H1 (cell line): ENCODE results near the gene PTPRCAP. TPM values are rescaled to one million over a fixed set of nuclear protein-coding genes. Genes with fewer than 3 reads are reported as not detected.

Source experiments
- ATF2 ChIP-seq: IDR thresholded peaks from 2 replicates; pipeline ENCODE4 v1.6.1; 2012; ENCODE audit warnings: low read length, inconsistent platforms
- E2F6 ChIP-seq: IDR thresholded peaks from 2 replicates; pipeline ENCODE4 v1.6.1; 2012; ENCODE audit warnings: inconsistent platforms
- GABPA ChIP-seq: IDR thresholded peaks from 2 replicates; pipeline ENCODE4 v1.6.1; 2011; ENCODE audit warnings: mild to moderate bottlenecking, low read length, moderate library complexity, borderline replicate concordance; ENCODE audit not compliant: insufficient read depth
- KDM5A ChIP-seq: fragments of 200-600 bp; IDR thresholded peaks from 2 replicates; pipeline ENCODE4 v1.7.1; 2012; ENCODE audit warnings: mild to moderate bottlenecking, low read length, inconsistent platforms, mixed read lengths
- POLR2AphosphoS5 ChIP-seq: IDR thresholded peaks from 2 replicates; pipeline ENCODE4 v1.6.1; 2011; ENCODE audit warnings: low read depth, low read length
- RFX5 ChIP-seq: IDR thresholded peaks from 2 replicates; pipeline ENCODE4 v1.6.1; 2011; ENCODE audit warnings: low read depth, low read length, improper control_type of control experiment, borderline replicate concordance
- SIN3A ChIP-seq, 2 experiments: IDR thresholded peaks in 1 of 2; conservative IDR thresholded peaks in 1 of 2; 2 replicates each; pipeline ENCODE4 v1.6.1; 2011 to 2012; ENCODE audit warnings: low read length in 2 of 2, improper control_type of control experiment in 1 of 2, low read depth in 1 of 2, mild to moderate bottlenecking in 1 of 2
- USF2 ChIP-seq: IDR thresholded peaks from 2 replicates; pipeline ENCODE4 v1.6.1; 2011; ENCODE audit warnings: low read length, improper control_type of control experiment
- polyA plus RNA-seq, 7 experiments: library from polyadenylated mRNA; depleted of rRNA in 3 of 7; stranded (reverse) in 5 of 7; unstranded in 2 of 7; fragments of >200 nt in 5 of 7; fragments of 200-250 nt in 2 of 7; gene quantifications; 1 replicate in 5 of 7; 2 replicates in 1 of 7; 4 replicates in 1 of 7; pipeline versions ENCODE4 v1.2.1 to v1.2.3, GENCODE V29; 2011 to 2013; ENCODE audit warnings: missing spikeins in 2 of 7, mixed read lengths in 2 of 7
- total RNA-seq: library from RNA; stranded (reverse); fragmentation: NEBNext Ultra II Directional; extraction: Animal tissue kit (Norgen Biotek cat#: 25700); gene quantifications from 2 replicates; pipeline ENCODE4 v1.2.1, GENCODE V29; 2021

The PTPRCAP gene
- total and polyA plus RNA-seq, 2 of the 8 experiments (the other 6 are each of a cell fraction or from before 2014, with no cell fraction given), result 0.78 to 6.7 TPM

- TF ChIP-seq SIN3A (conservative IDR thresholded peaks at IDR 0.05 in 1 of 2, IDR thresholded peaks at IDR 0.05 in 1 of 2; ENCODE audit: low read depth in 1 of 2, low read length in 2 of 2) (no peak), RFX5 (no peak), ATF2 (no peak), POLR2AphosphoS5 (no peak), GABPA (no peak), USF2 (no peak), KDM5A (no peak), E2F6 (no peak)
Measured at GRCh38 chr11:67423891-67424613, 13.4 kb downstream of the PTPRCAP start (continued).
